HepG2 (cell line): ENCODE results near the gene MYO1G. TPM values are rescaled to one million over a fixed set of nuclear protein-coding genes. Genes with fewer than 3 reads are reported as not detected.
"Not testable (repeated sequence)": the region's sequence is repeated elsewhere in the genome, so short reads cannot be mapped to it uniquely, and the experiment has no call there.

Experiments used
- ATAC-seq: fragments of 200-7000 bp; cut with Tn5 transposase; 3 replicates; pipeline ENCODE4 v1.9.1; 2020; ENCODE audit warnings: mild to moderate bottlenecking, moderate library complexity
- BruUV-seq: library from RNA; stranded (reverse); fragments of 400-500 nt; replicated peaks from 2 replicates; lab custom pipeline; 2021; lab: Mats Ljungman, UMichigan
- CTCF ChIA-PET: fragments of 300-600 bp; formaldehyde crosslinking; extraction: SDS; loops from one replicate; lab custom pipeline; 2021; ENCODE audit warnings: low total read pairs, inconsistent platforms, low intra/inter-chr PET ratio; lab: Yijun Ruan, JAX
- POLR2A ChIA-PET: fragments of 350-600 bp; sonication (Branson Sonifier 250); formaldehyde crosslinking; loops from one replicate; lab custom pipeline; 2020; ENCODE audit warnings: antibody characterized with exemption, inconsistent platforms; lab: Yijun Ruan, JAX
- DNase-seq: peaks from one replicate; pipeline ENCODE4 v3.0.0-alpha.2; 2015; ENCODE audit warnings: low spot score
- FAIRE-seq: peaks from 3 replicates; lab custom pipeline; 2011; peaks lifted over from hg19 to GRCh38; lab: Jason Lieb, UNC
- H2AFZ ChIP-seq: one replicate; pipeline ENCODE4 v1.6.1; 2011; ENCODE audit warnings: low read length, inconsistent platforms
- H3K27ac ChIP-seq: fragments of 300-600 bp; 3 replicates; pipeline ENCODE4 v1.8.0; 2011; ENCODE audit warnings: mixed run types, mild to moderate bottlenecking, mixed read lengths, low read length, inconsistent platforms; ENCODE audit not compliant: insufficient read depth; ENCODE audit errors: extremely low read length
- H3K27me3 ChIP-seq, 2 experiments: fragments of 200-600 bp in 1 of 2; 2 replicates in 1 of 2; 3 replicates in 1 of 2; pipeline versions ENCODE4 v1.6.0 to v1.8.0; 2011; ENCODE audit warnings: low read length in 2 of 2, mild to moderate bottlenecking in 2 of 2, moderate library complexity in 2 of 2, inconsistent platforms in 1 of 2; ENCODE audit not compliant: insufficient read depth in 2 of 2, control insufficient read depth in 1 of 2
- H3K36me3 ChIP-seq, 2 experiments: fragments of 200-600 bp in 1 of 2; replicated peaks in 1 of 2; 2 replicates in 1 of 2; 3 replicates in 1 of 2; pipeline versions ENCODE4 v1.5.1 to v1.8.0; 2011; ENCODE audit warnings: low read length in 2 of 2, inconsistent platforms in 1 of 2; ENCODE audit not compliant: insufficient read depth in 2 of 2, control insufficient read depth in 1 of 2
- H3K4me1 ChIP-seq: 2 replicates; pipeline ENCODE4 v1.5.1; 2012; ENCODE audit warnings: low read length, inconsistent platforms; ENCODE audit not compliant: insufficient read depth
- H3K4me2 ChIP-seq: 2 replicates; pipeline ENCODE4 v1.6.0; 2011; ENCODE audit warnings: low read depth, low read length, inconsistent platforms
- H3K4me3 ChIP-seq, 3 experiments: fragments of 200-600 bp in 1 of 3; sonication (generic), shearing (Covaris generic) in 1 of 3; replicated peaks in 1 of 3; 2 replicates each; pipeline ENCODE4 v1.5.1; 2011 to 2016; ENCODE audit warnings: low read length in 3 of 3, inconsistent platforms in 2 of 3, low read depth in 2 of 3, mild to moderate bottlenecking in 2 of 3, control low read depth in 1 of 3, mixed read lengths in 1 of 3; ENCODE audit not compliant: insufficient read depth in 1 of 3
- H3K79me2 ChIP-seq: one replicate; pipeline ENCODE4 v1.6.1; 2011; ENCODE audit warnings: low read length, inconsistent platforms; ENCODE audit not compliant: insufficient read depth
- H3K9ac ChIP-seq: 2 replicates; pipeline ENCODE4 v1.6.0; 2011; ENCODE audit warnings: mild to moderate bottlenecking, low read depth, low read length, inconsistent platforms; ENCODE audit not compliant: insufficient read depth
- H3K9me3 ChIP-seq: 2 replicates; pipeline ENCODE4 v1.5.1; 2012; ENCODE audit warnings: mild to moderate bottlenecking, low read length
- H4K20me1 ChIP-seq: 2 replicates; pipeline ENCODE4 v1.6.0; 2011; ENCODE audit warnings: inconsistent platforms, mild to moderate bottlenecking, low read length, moderate library complexity; ENCODE audit not compliant: insufficient read depth
- IRF1 ChIP-seq: sonication (generic); formaldehyde crosslinking; IDR thresholded peaks from 2 replicates; pipeline ENCODE4 v1.4.0; 2020; ENCODE audit warnings: low read depth, mild to moderate bottlenecking, missing genetic modification reagents
- NFYC ChIP-seq: IDR thresholded peaks from 2 replicates; pipeline ENCODE4 v1.6.1; 2016; ENCODE audit warnings: missing genetic modification reagents, missing compliant biosample characterization
- NRL ChIP-seq: sonication (generic); formaldehyde crosslinking; IDR thresholded peaks from 2 replicates; pipeline ENCODE4 v1.5.0; 2020; ENCODE audit warnings: missing genetic modification reagents, mild to moderate bottlenecking, moderate library complexity, borderline replicate concordance
- STAT5B ChIP-seq: sonication (generic); formaldehyde crosslinking; IDR thresholded peaks from 2 replicates; pipeline ENCODE4 v1.4.0; 2020; ENCODE audit warnings: missing genetic modification reagents
- ZBTB2 ChIP-seq: sonication (generic); formaldehyde crosslinking; IDR thresholded peaks from 2 replicates; pipeline ENCODE4 v1.8.0; 2022; ENCODE audit warnings: low read depth, missing genetic modification reagents
- ZNF335 ChIP-seq: sonication (generic); formaldehyde crosslinking; IDR thresholded peaks from 2 replicates; pipeline ENCODE4 v1.4.0; 2020; ENCODE audit warnings: missing genetic modification reagents
- ZNF660 ChIP-seq: sonication (generic); formaldehyde crosslinking; IDR thresholded peaks from 2 replicates; pipeline ENCODE4 v1.5.1; 2020; ENCODE audit warnings: mild to moderate bottlenecking, low read depth, missing genetic modification reagents, borderline replicate concordance
- ZNF740 ChIP-seq: sonication (generic); formaldehyde crosslinking; IDR thresholded peaks from 2 replicates; pipeline ENCODE4 v1.4.0; 2020; ENCODE audit warnings: missing genetic modification reagents
- ZSCAN22 ChIP-seq: sonication (generic); formaldehyde crosslinking; IDR thresholded peaks from 2 replicates; pipeline ENCODE4 v1.4.0; 2020; ENCODE audit warnings: mild to moderate bottlenecking, missing genetic modification reagents
- WGBS: methylation state at CpG from one replicate; pipeline ENCODE4 v1.1.6; 2017; ENCODE audit warnings: low lambda C conversion rate; 5-methylcytosine and 5-hydroxymethylcytosine counted together
- in situ Hi-C: cut with HindIII; loops from 2 replicates; pipeline ENCODE4 v1.10.0; 2017; ENCODE audit warnings: low pct_unique_long_range_greater_than_20kb; ENCODE audit not compliant: extremely low pct_ligation_motif_present
- intact Hi-C: fragments of 100-400 bp; cut with micrococcal nuclease; formaldehyde crosslinking; loops from one replicate; pipeline ENCODE4 v1.10.0; 2022; ENCODE audit not compliant: unreplicated experiment
- polyA plus RNA-seq, 8 experiments: library from polyadenylated mRNA; depleted of rRNA in 3 of 8; stranded (reverse) in 7 of 8; unstranded in 1 of 8; fragments of >200 nt; fragmentation: Illumina TruSeq in 4 of 8; extraction: Trizol in 4 of 8; gene quantifications; 2 replicates each; pipeline versions ENCODE4 v1.2.1 to v1.2.3, GENCODE V29; 2011 to 2016; ENCODE audit warnings: low read depth in 4 of 8, missing spikeins in 1 of 8, mixed read lengths in 1 of 8; ENCODE audit not compliant: insufficient read depth in 1 of 8
- total RNA-seq, 5 experiments: library from RNA; depleted of rRNA; stranded (reverse); fragments of >200 nt; fragmentation: Illumina TruSeq; extraction: Trizol; gene quantifications; 2 replicates each; pipeline ENCODE4 v1.2.3, GENCODE V29; 2016; ENCODE audit warnings: low read depth in 1 of 5

The MYO1G gene
- total and polyA plus RNA-seq, 2 of the 13 experiments (the other 11 are each of a cell fraction or from before 2014, with no cell fraction given) = 0.29 to 1.1 TPM

- no peak for TF ChIP-seq ZBTB2 (CRISPR knock-in tag)
- no peak for TF ChIP-seq STAT5B (CRISPR knock-in tag)
- no peak for TF ChIP-seq NFYC
- no peak for TF ChIP-seq IRF1
- TF ChIP-seq NRL = no peak
- no peak for TF ChIP-seq ZNF740 (CRISPR knock-in tag)
- TF ChIP-seq ZNF335 (CRISPR knock-in tag) = no peak
- TF ChIP-seq ZSCAN22 (CRISPR knock-in tag) = no peak
- no peak for TF ChIP-seq ZNF660 (CRISPR knock-in tag)
- TF ChIP-seq, all 625 proteins: peak for 0
Measured at GRCh38 chr7:45026013-45026412, 47.2 kb upstream of the MYO1G start (continued).

- FAIRE-seq, H3K9ac ChIP-seq, H3K36me3 ChIP-seq, BruUV-seq, H3K27ac ChIP-seq, H3K27me3 ChIP-seq, ATAC-seq, H3K9me3 ChIP-seq, H2AFZ ChIP-seq, H3K79me2 ChIP-seq, H3K4me2 ChIP-seq, CTCF ChIA-PET, intact Hi-C loops, H3K4me3 ChIP-seq, H4K20me1 ChIP-seq, DNase-seq, in situ Hi-C loops, POLR2A ChIA-PET: not testable (repeated sequence)
- peaks cover 27% of the 10 kb centered on the region for H3K4me1 ChIP-seq
- 95% methylated on average over 12 of the region's 12 CpGs for WGBS
Measured at GRCh38 chr7:45025473-45025872, 46.7 kb upstream of the MYO1G start.
